Activated CD8-positive, alpha-beta T cell treated with anti-CD3 and anti-CD28 coated beads for 36 hours (primary cell): Measurements from ENCODE around the gene B3GNT9. TPM values are rescaled to one million over a fixed set of nuclear protein-coding genes. Genes with fewer than 3 reads are reported as not detected.

ENCODE experiments used
- ATAC-seq: fragments of 200-7000 bp; cut with Tn5 transposase; one replicate; pipeline ENCODE4 v1.10.0; 2021; ENCODE audit warnings: mild to moderate bottlenecking, moderate library complexity
- CTCF ChIA-PET: fragments of 350-600 bp; sonication (Branson Sonifier 250); formaldehyde crosslinking; loops from one replicate; lab custom pipeline; 2021; ENCODE audit warnings: antibody characterized with exemption; lab: Charles Lee
- POLR2A ChIA-PET: fragments of 350-600 bp; sonication (Branson Sonifier 250); formaldehyde crosslinking; loops from one replicate; lab custom pipeline; 2021; ENCODE audit warnings: antibody characterized with exemption; lab: Charles Lee
- DNase-seq: peaks from one replicate; pipeline ENCODE4 v3.0.0-alpha.2; 2020
- H3K27ac Mint-ChIP-seq: one replicate; pipeline ENCODE4 v1.8.0; 2021; ENCODE audit warnings: mild to moderate bottlenecking, mixed read lengths
- H3K27me3 Mint-ChIP-seq: one replicate; pipeline ENCODE4 v1.8.0; 2021; ENCODE audit warnings: mixed read lengths
- H3K36me3 Mint-ChIP-seq: one replicate; pipeline ENCODE4 v1.8.0; 2021; ENCODE audit warnings: low read depth, mixed read lengths
- H3K4me1 Mint-ChIP-seq: one replicate; pipeline ENCODE4 v1.8.0; 2021; ENCODE audit warnings: low read depth, mixed read lengths
- H3K4me3 Mint-ChIP-seq: one replicate; pipeline ENCODE4 v1.8.0; 2021; ENCODE audit warnings: mild to moderate bottlenecking, moderate library complexity, mixed read lengths
- H3K9me3 Mint-ChIP-seq: one replicate; pipeline ENCODE4 v1.8.0; 2021; ENCODE audit warnings: mixed read lengths
- CTCF ChIP-seq: fragments of 200-600 bp; IDR thresholded peaks from one replicate; pipeline ENCODE4 v1.8.0; 2022; ENCODE audit warnings: antibody characterized with exemption, mild to moderate bottlenecking
- intact Hi-C: fragments of 100-400 bp; cut with micrococcal nuclease; formaldehyde crosslinking; loops from one replicate; pipeline ENCODE4 v1.10.0; 2022
- total RNA-seq, 2 experiments: library from RNA; stranded (reverse); gene quantifications; one replicate each; pipeline ENCODE4 v1.2.3, GENCODE V29; 2021

The B3GNT9 gene
- total RNA-seq, 2 experiments from 2014 or later: 2.1 to 2.5 TPM

GRCh38 chr16:67187175-67187890 is 36.5 kb upstream of the B3GNT9 start:
- DNase-seq (no peak), ATAC-seq (no peak)
- no peaks in the 10 kb centered on the region for H3K36me3 Mint-ChIP-seq
- no peak overlapping the region for H3K4me3 Mint-ChIP-seq
- intact Hi-C loops: loop anchor here (10.0 kb wide), 1 partner anchor 213 kb away; no protein-coding TSS in a partner anchor
- H3K9me3 Mint-ChIP-seq: no peaks in the 10 kb centered on the region
- H3K27ac Mint-ChIP-seq: no peak overlapping the region
- ChIA-PET POLR2A (interaction anchor here (0.8 to 1.3 kb wide), 3 partner anchors 12 to 159 kb away, joined by 3 to 4 read pairs (median 4); no protein-coding TSS in a partner anchor), CTCF (interaction anchor here (0.8 to 7.1 kb wide), 6 partner anchors 8 to 209 kb away, joined by 3 to 71 read pairs (median 4); no protein-coding TSS in a partner anchor)
- H3K4me1 Mint-ChIP-seq: peaks cover 15% of the 10 kb centered on the region
- no peak for TF ChIP-seq CTCF
- H3K27me3 Mint-ChIP-seq: peaks cover 12% of the 10 kb centered on the region

GRCh38 chr16:67186550-67186950 is 35.8 kb upstream of the B3GNT9 start:
- no peak for ATAC-seq
- CTCF ChIA-PET: interaction anchor here (1.6 to 7.1 kb wide), 6 partner anchors 21 to 234 kb away, joined by 3 to 71 read pairs (median 11); partner anchors contain the start of genes FBXL8 and TRADD
- Mint-ChIP-seq H3K36me3 (no peaks in the 10 kb centered on the region), H3K27me3 (peaks cover 12% of the 10 kb centered on the region), H3K4me1 (peaks cover 15% of the 10 kb centered on the region), H3K4me3 (no peak overlapping the region), H3K9me3 (no peaks in the 10 kb centered on the region), H3K27ac (no peak overlapping the region)
- no peak for TF ChIP-seq CTCF
- intact Hi-C loops: loop anchor here (10.0 kb wide), 1 partner anchor 212 kb away; no protein-coding TSS in a partner anchor
- POLR2A ChIA-PET: interaction anchor here (0.8 to 1.3 kb wide), 2 partner anchors 58 to 158 kb away, joined by 4 read pairs; no protein-coding TSS in a partner anchor
- no peak for DNase-seq

GRCh38 chr16:67185651-67186134 is 34.9 kb upstream of the B3GNT9 start:
- Mint-ChIP-seq H3K4me3 (no peak overlapping the region), H3K9me3 (no peaks in the 10 kb centered on the region), H3K27ac (no peak overlapping the region), H3K27me3 (peaks cover 12% of the 10 kb centered on the region), H3K36me3 (no peaks in the 10 kb centered on the region), H3K4me1 (peaks cover 10% of the 10 kb centered on the region)
- ATAC-seq (no peak), DNase-seq (no peak)
- ChIA-PET POLR2A (interaction anchor here (1.1 to 1.5 kb wide), 6 partner anchors 10 to 221 kb away, joined by 3 to 8 read pairs (median 5); partner anchors contain the start of genes FBXL8, PHAF1, TMEM208 and TRADD), CTCF (interaction anchor here (0.6 to 7.1 kb wide), 29 partner anchors 8 to 245 kb away, joined by 3 to 71 read pairs (median 5); partner anchors contain the start of genes CES3, FBXL8, FHOD1 and NOL3)
- TF ChIP-seq CTCF: no peak
- intact Hi-C loops: loop anchor here (10.0 kb wide), 1 partner anchor 211 kb away; no protein-coding TSS in a partner anchor

GRCh38 chr16:67184995-67185650 is 34.3 kb upstream of the B3GNT9 start:
- Mint-ChIP-seq H3K4me1 (peaks cover 10% of the 10 kb centered on the region), H3K27ac (no peak overlapping the region), H3K9me3 (no peaks in the 10 kb centered on the region), H3K36me3 (no peaks in the 10 kb centered on the region), H3K27me3 (peaks cover 12% of the 10 kb centered on the region), H3K4me3 (peak overlapping the region; percentile 66)
- peak; percentile 86 for TF ChIP-seq CTCF
- POLR2A ChIA-PET: interaction anchor here (0.6 to 1.5 kb wide), 8 partner anchors 10 to 220 kb away, joined by 3 to 8 read pairs (median 4); partner anchors contain the start of genes FBXL8, PHAF1, TMEM208 and TRADD
- ATAC-seq (peak; percentile 24), DNase-seq (peak; percentile 93)
- CTCF ChIA-PET: interaction anchor here (0.6 to 7.1 kb wide), 33 partner anchors 9 to 245 kb away, joined by 3 to 71 read pairs (median 4); partner anchors contain the start of genes CES3, FBXL8, FHOD1 and NOL3
- intact Hi-C loops: loop anchor here (10.0 kb wide), 1 partner anchor 210 kb away; no protein-coding TSS in a partner anchor
